Measurements from ENCODE around the gene CEP128.
A peak's percentile ranks its signal among the peaks of the same experiment; 100 is the strongest.

Gene CEP128

GRCh38 chr14:80941241-80942185, at the start of gene CEP128:
Gene CEP128 (minus strand): TSS chr14:80941738.
- H3K27me3 Mint-ChIP-seq: no peaks in the 10 kb centered on the region
- peaks cover 37% of the 10 kb centered on the region for H3K4me1 Mint-ChIP-seq (ENCODE audit: low read depth)
- H3K27ac Mint-ChIP-seq: peak within 1 kb of the TSS; percentile 96
- peaks cover 2% of the 10 kb centered on the region for H3K36me3 Mint-ChIP-seq
- peak within 1 kb of the TSS; percentile 88 for H3K4me3 Mint-ChIP-seq
- no peaks in the 10 kb centered on the region for H3K9me3 Mint-ChIP-seq (ENCODE audit: low read depth)

DNA sequence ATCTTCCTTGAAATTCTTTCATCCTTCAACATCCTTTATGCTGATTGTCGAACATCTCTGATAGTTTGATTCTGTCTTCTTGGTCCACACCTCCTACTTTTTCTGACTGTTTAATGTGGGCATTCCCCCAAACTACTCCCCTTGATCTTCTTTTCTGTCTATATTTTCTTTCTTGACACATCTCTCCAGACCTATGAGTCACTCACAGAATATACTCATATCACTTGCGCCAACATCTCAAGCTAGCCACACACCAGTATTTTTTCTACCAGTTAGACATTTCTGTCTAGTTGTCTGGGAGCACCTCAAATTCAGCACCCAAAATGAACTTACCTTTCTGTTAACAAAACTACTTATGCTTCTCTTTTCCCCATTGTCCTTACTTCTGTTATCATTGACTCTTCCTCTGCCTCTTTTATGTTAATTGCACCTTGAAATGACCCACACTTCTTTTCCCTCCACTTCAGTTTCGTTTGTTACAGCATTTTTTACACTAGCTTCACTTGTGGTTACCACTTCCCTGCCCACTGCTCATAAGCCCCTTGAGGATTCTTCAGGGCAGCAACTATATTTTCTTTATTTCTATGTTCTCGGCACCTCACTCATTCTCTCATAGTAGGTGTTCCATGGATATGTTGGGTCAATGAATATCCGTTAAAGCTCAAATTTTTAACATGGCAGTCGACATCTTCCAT, 47.3 kb upstream of the CEP128 start:
- Mint-ChIP-seq H3K27me3 (peaks cover 8% of the 10 kb centered on the region), H3K4me3 (no peak overlapping the region), H3K27ac (no peak overlapping the region), H3K4me1 (ENCODE audit: low read depth) (no peaks in the 10 kb centered on the region), H3K9me3 (ENCODE audit: low read depth) (no peaks in the 10 kb centered on the region), H3K36me3 (no peaks in the 10 kb centered on the region)

- no peaks in the 10 kb centered on the region for H3K9me3 Mint-ChIP-seq (ENCODE audit: low read depth)
- H3K4me3 Mint-ChIP-seq: no peak overlapping the region
- H3K27me3 Mint-ChIP-seq: peaks cover 8% of the 10 kb centered on the region
- no peaks in the 10 kb centered on the region for H3K36me3 Mint-ChIP-seq
- no peaks in the 10 kb centered on the region for H3K4me1 Mint-ChIP-seq (ENCODE audit: low read depth)
- no peak overlapping the region for H3K27ac Mint-ChIP-seq
Observed at GRCh38 chr14:80988192-80988591, 46.7 kb upstream of the CEP128 start.

- Mint-ChIP-seq H3K9me3 (ENCODE audit: low read depth) (no peaks in the 10 kb centered on the region), H3K36me3 (no peaks in the 10 kb centered on the region), H3K4me3 (no peak overlapping the region), H3K27me3 (peaks cover 8% of the 10 kb centered on the region), H3K4me1 (ENCODE audit: low read depth) (no peaks in the 10 kb centered on the region), H3K27ac (no peak overlapping the region)
Observed at GRCh38 chr14:80987235-80988032, 45.9 kb upstream of the CEP128 start.

GRCh38 chr14:80982711-80983110, 41.2 kb upstream of the CEP128 start:
- Mint-ChIP-seq H3K4me1 (ENCODE audit: low read depth) (peaks cover 5% of the 10 kb centered on the region), H3K27ac (no peak overlapping the region), H3K9me3 (ENCODE audit: low read depth) (no peaks in the 10 kb centered on the region), H3K4me3 (no peak overlapping the region), H3K27me3 (peaks cover 3% of the 10 kb centered on the region), H3K36me3 (no peaks in the 10 kb centered on the region)

GRCh38 chr14:80981673-80982072, 40.1 kb upstream of the CEP128 start:
- Mint-ChIP-seq H3K9me3 (ENCODE audit: low read depth) (no peaks in the 10 kb centered on the region), H3K4me1 (ENCODE audit: low read depth) (peaks cover 5% of the 10 kb centered on the region), H3K27ac (no peak overlapping the region), H3K27me3 (peaks cover 3% of the 10 kb centered on the region), H3K4me3 (no peak overlapping the region), H3K36me3 (no peaks in the 10 kb centered on the region)

GRCh38 chr14:80981156-80981555, 39.6 kb upstream of the CEP128 start:
- H3K27me3 Mint-ChIP-seq: peaks cover 3% of the 10 kb centered on the region
- H3K4me1 Mint-ChIP-seq (ENCODE audit: low read depth): peaks cover 5% of the 10 kb centered on the region
- H3K36me3 Mint-ChIP-seq: no peaks in the 10 kb centered on the region
- no peak overlapping the region for H3K27ac Mint-ChIP-seq
- H3K9me3 Mint-ChIP-seq (ENCODE audit: low read depth): no peaks in the 10 kb centered on the region
- no peak overlapping the region for H3K4me3 Mint-ChIP-seq

DNA sequence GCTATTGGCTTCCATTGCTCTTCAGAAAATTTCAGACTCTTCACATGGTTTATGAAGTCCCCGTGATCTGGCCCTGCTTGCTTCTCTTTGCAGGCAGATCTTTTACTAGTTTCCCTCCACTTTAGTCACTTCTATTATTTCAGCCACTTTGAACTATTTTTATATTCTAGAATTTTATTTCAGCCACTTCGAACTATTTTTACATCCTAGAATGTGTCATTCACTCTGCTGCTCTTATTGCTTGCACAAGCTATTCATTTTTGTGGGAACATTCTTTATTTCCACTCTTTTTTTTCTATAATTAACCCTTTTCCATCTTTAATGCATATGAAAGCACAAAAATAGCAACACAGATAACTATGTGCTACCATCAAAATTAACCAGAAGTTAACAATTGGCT, 38.4 kb upstream of the CEP128 start:
- no peaks in the 10 kb centered on the region for H3K27me3 Mint-ChIP-seq
- no peak overlapping the region for H3K27ac Mint-ChIP-seq
- H3K4me3 Mint-ChIP-seq: no peak overlapping the region
- no peaks in the 10 kb centered on the region for H3K36me3 Mint-ChIP-seq
- H3K4me1 Mint-ChIP-seq (ENCODE audit: low read depth): peaks cover 5% of the 10 kb centered on the region
- no peaks in the 10 kb centered on the region for H3K9me3 Mint-ChIP-seq (ENCODE audit: low read depth)

DNA sequence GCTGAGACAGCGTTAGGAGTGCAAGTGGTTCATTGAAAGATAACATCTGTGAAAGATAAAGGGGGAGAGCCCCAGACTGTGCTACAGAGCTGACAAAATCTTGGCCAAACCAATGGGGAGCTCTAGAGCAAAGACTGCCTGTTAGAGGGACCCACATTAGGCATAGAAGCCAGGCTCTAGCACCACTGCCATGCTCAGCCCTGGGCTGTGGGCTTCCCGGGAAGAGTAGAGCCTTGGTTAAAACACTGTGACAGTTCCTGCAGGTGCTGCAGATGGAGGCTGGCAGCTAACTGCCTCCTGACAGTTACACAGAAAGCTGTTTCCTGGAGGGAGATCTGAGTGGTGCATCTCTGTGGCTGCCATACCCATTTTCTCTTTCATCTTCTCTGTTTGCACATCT, 36.9 kb upstream of the CEP128 start:
- Mint-ChIP-seq H3K27me3 (peaks cover under 1% of the 10 kb centered on the region), H3K36me3 (no peaks in the 10 kb centered on the region), H3K4me1 (ENCODE audit: low read depth) (peaks cover 11% of the 10 kb centered on the region), H3K9me3 (ENCODE audit: low read depth) (no peaks in the 10 kb centered on the region), H3K4me3 (no peak overlapping the region), H3K27ac (no peak overlapping the region)

GRCh38 chr14:80977221-80977620, 35.7 kb upstream of the CEP128 start:
- Mint-ChIP-seq H3K4me3 (no peak overlapping the region), H3K9me3 (ENCODE audit: low read depth) (no peaks in the 10 kb centered on the region), H3K36me3 (no peaks in the 10 kb centered on the region), H3K27ac (no peak overlapping the region), H3K4me1 (ENCODE audit: low read depth) (peaks cover 13% of the 10 kb centered on the region), H3K27me3 (peaks cover 2% of the 10 kb centered on the region)

DNA sequence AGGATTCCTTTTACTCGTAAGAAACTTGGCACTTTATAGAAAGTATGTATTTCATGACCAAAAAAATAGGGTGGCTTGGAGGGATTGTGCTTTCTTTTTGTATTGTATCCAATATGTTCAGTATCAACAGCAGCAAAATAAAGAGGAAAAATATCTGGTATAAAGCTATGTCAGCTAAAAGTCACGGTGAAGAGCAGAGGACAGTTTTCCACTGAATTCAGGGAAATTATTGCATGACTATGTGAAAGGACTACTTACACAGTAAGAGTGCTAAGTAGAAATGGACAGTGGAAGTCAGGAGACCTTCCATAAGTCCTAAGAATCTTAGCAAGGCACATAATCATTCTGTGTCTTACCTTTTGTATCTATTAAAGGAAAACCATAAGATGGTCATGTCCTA, 33.1 kb upstream of the CEP128 start:
- no peaks in the 10 kb centered on the region for H3K9me3 Mint-ChIP-seq (ENCODE audit: low read depth)
- peaks cover 3% of the 10 kb centered on the region for H3K27me3 Mint-ChIP-seq
- H3K4me1 Mint-ChIP-seq (ENCODE audit: low read depth): peaks cover 13% of the 10 kb centered on the region
- H3K36me3 Mint-ChIP-seq: no peaks in the 10 kb centered on the region
- no peak overlapping the region for H3K4me3 Mint-ChIP-seq
- H3K27ac Mint-ChIP-seq: no peak overlapping the region

GRCh38 chr14:80973931-80974641, 32.5 kb upstream of the CEP128 start:
- Mint-ChIP-seq H3K4me1 (ENCODE audit: low read depth) (peaks cover 13% of the 10 kb centered on the region), H3K27ac (no peak overlapping the region), H3K36me3 (no peaks in the 10 kb centered on the region), H3K4me3 (no peak overlapping the region), H3K27me3 (peaks cover 3% of the 10 kb centered on the region), H3K9me3 (ENCODE audit: low read depth) (no peaks in the 10 kb centered on the region)

DNA sequence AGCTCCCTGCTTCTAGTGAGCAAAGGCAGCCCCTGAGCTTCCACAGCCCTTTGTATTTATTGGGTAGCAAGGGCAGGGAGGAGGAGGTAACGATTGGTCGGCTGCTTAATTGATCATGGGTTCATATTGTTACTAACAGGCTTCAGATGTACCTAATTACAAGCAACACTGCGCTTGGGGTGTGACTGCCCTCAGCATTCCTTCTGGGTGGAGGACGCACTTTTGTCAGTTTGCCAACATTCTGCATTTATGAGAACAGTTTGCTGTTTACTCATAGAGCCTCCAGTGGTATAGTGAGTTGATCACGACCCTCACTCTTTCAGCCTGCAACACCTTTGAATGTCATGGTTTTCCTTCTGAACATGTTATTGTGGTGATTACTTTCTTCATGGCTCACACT, 23.5 kb upstream of the CEP128 start:
- no peak overlapping the region for H3K4me3 Mint-ChIP-seq
- no peak overlapping the region for H3K27ac Mint-ChIP-seq
- peaks cover 4% of the 10 kb centered on the region for H3K4me1 Mint-ChIP-seq (ENCODE audit: low read depth)
- no peaks in the 10 kb centered on the region for H3K9me3 Mint-ChIP-seq (ENCODE audit: low read depth)
- no peaks in the 10 kb centered on the region for H3K36me3 Mint-ChIP-seq
- peaks cover 3% of the 10 kb centered on the region for H3K27me3 Mint-ChIP-seq

- H3K4me1 Mint-ChIP-seq (ENCODE audit: low read depth): peaks cover 39% of the 10 kb centered on the region
- H3K4me3 Mint-ChIP-seq: peak overlapping the region; percentile 73
- no peaks in the 10 kb centered on the region for H3K27me3 Mint-ChIP-seq
- H3K27ac Mint-ChIP-seq: peak overlapping the region; percentile 88
- no peaks in the 10 kb centered on the region for H3K9me3 Mint-ChIP-seq (ENCODE audit: low read depth)
- peaks cover 4% of the 10 kb centered on the region for H3K36me3 Mint-ChIP-seq
Observed at GRCh38 chr14:80959496-80959895, 18.0 kb upstream of the CEP128 start.
